Osteoblast (primary cell): ENCODE results near the gene RNASEL. TPM values are rescaled to one million over a fixed set of nuclear protein-coding genes. Genes with fewer than 3 reads are reported as not detected.

Experiments
- DNase-seq: peaks from one replicate; pipeline ENCODE4 v3.0.0; 2011; ENCODE audit warnings: low spot score, mixed read lengths; ENCODE audit not compliant: insufficient read length; ENCODE audit errors: missing footprints
- H2AFZ ChIP-seq: 2 replicates; pipeline ENCODE4 v1.6.0; 2011; ENCODE audit warnings: mild to moderate bottlenecking, low read length
- H3K27ac ChIP-seq: 2 replicates; pipeline ENCODE4 v1.5.1; 2011; ENCODE audit warnings: mild to moderate bottlenecking, low read depth, low read length, moderate library complexity
- H3K27me3 ChIP-seq: 2 replicates; pipeline ENCODE4 v1.6.0; 2012; ENCODE audit warnings: mild to moderate bottlenecking, control low read depth, inconsistent platforms, low read length, moderate library complexity; ENCODE audit not compliant: insufficient read depth
- H3K36me3 ChIP-seq: 2 replicates; pipeline ENCODE4 v1.5.1; 2011; ENCODE audit warnings: mild to moderate bottlenecking, low read length, control low read depth, moderate library complexity; ENCODE audit not compliant: insufficient read depth
- H3K4me1 ChIP-seq: 2 replicates; pipeline ENCODE4 v1.5.1; 2011; ENCODE audit warnings: mild to moderate bottlenecking, low read length, control low read depth, moderate library complexity; ENCODE audit not compliant: insufficient read depth
- H3K4me2 ChIP-seq: 2 replicates; pipeline ENCODE4 v1.6.0; 2011; ENCODE audit warnings: mild to moderate bottlenecking, low read length; ENCODE audit not compliant: insufficient read depth
- H3K4me3 ChIP-seq: fragments of 200-600 bp; sonication (generic); 3 replicates; pipeline ENCODE4 v1.5.1; 2012; ENCODE audit warnings: mild to moderate bottlenecking, low read length, inconsistent platforms; ENCODE audit not compliant: insufficient read depth
- H3K79me2 ChIP-seq: 2 replicates; pipeline ENCODE4 v1.6.0; 2012; ENCODE audit warnings: mild to moderate bottlenecking, low read length, control low read depth, inconsistent platforms; ENCODE audit not compliant: insufficient read depth
- H3K9me3 ChIP-seq: 2 replicates; pipeline ENCODE4 v1.5.1; 2011; ENCODE audit warnings: low read depth, low read length, control low read depth
- H4K20me1 ChIP-seq: 2 replicates; pipeline ENCODE4 v1.6.0; 2012; ENCODE audit warnings: mild to moderate bottlenecking, low read length, control low read depth; ENCODE audit not compliant: insufficient read depth
- total RNA-seq: library from RNA; depleted of rRNA; stranded (reverse); fragments of >200 nt; gene quantifications from 2 replicates; pipeline ENCODE4 v1.2.3, GENCODE V29; 2012
- TF ChIP-seq, protein P1 (sequence below): IDR thresholded peaks from 2 replicates; pipeline ENCODE4 v1.5.1; 2011; ENCODE audit warnings: mild to moderate bottlenecking, low read depth, low read length, moderate library complexity; ENCODE audit errors: extremely low read depth

RNASEL gene
- total RNA-seq, 1 donor: 7.2 TPM

DNA sequence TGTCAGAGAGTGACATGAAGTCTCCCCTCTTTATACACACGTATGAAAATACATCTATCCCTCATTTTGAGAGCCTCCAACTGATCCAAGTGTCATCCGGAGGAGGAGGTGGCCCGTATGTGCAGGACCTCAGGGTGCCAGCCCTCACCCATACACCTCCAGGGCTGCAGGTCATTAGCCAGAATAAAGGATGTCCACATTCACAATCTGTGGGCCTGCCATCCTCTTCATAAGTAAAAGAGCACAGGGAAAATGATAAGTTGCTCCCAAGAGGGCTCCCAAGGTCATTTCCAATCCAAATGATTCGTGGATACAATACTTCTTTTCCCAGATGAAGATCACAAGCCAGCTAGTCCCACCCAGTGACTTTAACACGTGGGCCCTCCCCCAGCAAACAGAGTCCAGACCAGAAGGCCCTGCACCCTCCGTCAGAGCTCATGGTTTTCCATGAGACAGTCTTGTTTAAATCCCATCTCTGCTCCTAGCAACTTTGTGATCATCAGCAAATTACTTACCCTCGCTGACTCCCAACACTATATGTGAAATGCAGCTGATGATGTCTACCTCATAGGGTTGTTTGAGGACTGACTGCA lies 28.6 kb downstream of the RNASEL start:
- no peak overlapping the region for H3K27ac ChIP-seq
- no peak overlapping the region for H2AFZ ChIP-seq
- DNase-seq: no peak
- TF ChIP-seq, protein P1, sequence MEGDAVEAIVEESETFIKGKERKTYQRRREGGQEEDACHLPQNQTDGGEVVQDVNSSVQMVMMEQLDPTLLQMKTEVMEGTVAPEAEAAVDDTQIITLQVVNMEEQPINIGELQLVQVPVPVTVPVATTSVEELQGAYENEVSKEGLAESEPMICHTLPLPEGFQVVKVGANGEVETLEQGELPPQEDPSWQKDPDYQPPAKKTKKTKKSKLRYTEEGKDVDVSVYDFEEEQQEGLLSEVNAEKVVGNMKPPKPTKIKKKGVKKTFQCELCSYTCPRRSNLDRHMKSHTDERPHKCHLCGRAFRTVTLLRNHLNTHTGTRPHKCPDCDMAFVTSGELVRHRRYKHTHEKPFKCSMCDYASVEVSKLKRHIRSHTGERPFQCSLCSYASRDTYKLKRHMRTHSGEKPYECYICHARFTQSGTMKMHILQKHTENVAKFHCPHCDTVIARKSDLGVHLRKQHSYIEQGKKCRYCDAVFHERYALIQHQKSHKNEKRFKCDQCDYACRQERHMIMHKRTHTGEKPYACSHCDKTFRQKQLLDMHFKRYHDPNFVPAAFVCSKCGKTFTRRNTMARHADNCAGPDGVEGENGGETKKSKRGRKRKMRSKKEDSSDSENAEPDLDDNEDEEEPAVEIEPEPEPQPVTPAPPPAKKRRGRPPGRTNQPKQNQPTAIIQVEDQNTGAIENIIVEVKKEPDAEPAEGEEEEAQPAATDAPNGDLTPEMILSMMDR: no peak
- H3K79me2 ChIP-seq: no peaks in the 10 kb centered on the region
- no peaks in the 10 kb centered on the region for H3K36me3 ChIP-seq
- no peaks in the 10 kb centered on the region for H3K9me3 ChIP-seq
- no peak overlapping the region for H3K4me3 ChIP-seq
- no peaks in the 10 kb centered on the region for H3K4me1 ChIP-seq
- H3K27me3 ChIP-seq: no peaks in the 10 kb centered on the region
- no peaks in the 10 kb centered on the region for H4K20me1 ChIP-seq
- no peak overlapping the region for H3K4me2 ChIP-seq

DNA sequence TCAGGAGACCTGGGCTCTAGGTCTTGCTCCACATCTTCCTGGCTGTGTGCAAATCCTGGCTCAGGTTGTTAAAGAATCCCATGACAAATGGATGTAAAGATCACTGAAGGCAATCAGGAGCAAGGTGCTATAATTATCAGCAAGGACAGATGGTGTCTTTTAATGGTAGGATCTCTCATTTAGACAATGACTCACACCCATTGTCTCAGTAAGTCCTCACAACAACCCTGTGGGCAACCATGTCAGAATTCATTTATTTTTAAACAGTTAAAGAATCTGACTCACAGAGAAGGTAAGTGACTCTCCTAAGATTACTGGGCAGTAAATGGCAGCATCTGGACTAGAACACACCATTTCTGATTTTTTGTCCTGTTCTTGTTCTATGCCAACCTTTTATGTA lies 32.8 kb downstream of the RNASEL start:
- no peaks in the 10 kb centered on the region for H3K27me3 ChIP-seq
- TF ChIP-seq, protein P1: no peak
- H3K36me3 ChIP-seq: no peaks in the 10 kb centered on the region
- H3K27ac ChIP-seq: no peak overlapping the region
- no peak overlapping the region for H3K4me3 ChIP-seq
- no peaks in the 10 kb centered on the region for H3K79me2 ChIP-seq
- H3K4me1 ChIP-seq: no peaks in the 10 kb centered on the region
- H4K20me1 ChIP-seq: no peaks in the 10 kb centered on the region
- H3K4me2 ChIP-seq: no peak overlapping the region
- no peak overlapping the region for H2AFZ ChIP-seq
- no peak for DNase-seq
- peaks cover 2% of the 10 kb centered on the region for H3K9me3 ChIP-seq

DNA sequence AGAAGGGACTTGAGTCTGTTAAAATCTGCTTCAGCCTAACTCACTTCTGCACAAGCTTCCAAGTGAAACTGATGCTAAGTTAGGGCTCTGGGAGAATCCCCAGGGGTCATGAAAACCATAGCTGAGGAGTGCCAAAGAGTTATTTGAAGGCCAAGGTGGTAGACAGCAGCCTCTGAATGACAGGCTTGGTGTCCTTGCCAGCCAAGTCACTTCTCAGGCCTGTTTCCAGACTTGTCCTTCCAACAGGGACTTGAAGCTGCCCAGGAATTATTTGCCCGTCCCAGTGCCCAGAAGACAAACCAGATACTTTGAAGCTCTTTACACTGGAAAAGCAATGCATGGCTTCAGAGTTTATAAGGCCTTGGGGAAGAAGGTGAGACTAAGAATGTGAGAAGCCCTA lies 33.6 kb downstream of the RNASEL start:
- Histone ChIP-seq H2AFZ (no peak overlapping the region), H3K79me2 (no peaks in the 10 kb centered on the region), H3K36me3 (no peaks in the 10 kb centered on the region), H4K20me1 (no peaks in the 10 kb centered on the region), H3K4me1 (no peaks in the 10 kb centered on the region), H3K27me3 (no peaks in the 10 kb centered on the region), H3K4me3 (no peak overlapping the region), H3K9me3 (peaks cover 2% of the 10 kb centered on the region), H3K4me2 (no peak overlapping the region), H3K27ac (no peak overlapping the region)
- no peak for DNase-seq
- TF ChIP-seq, protein P1: no peak

DNA sequence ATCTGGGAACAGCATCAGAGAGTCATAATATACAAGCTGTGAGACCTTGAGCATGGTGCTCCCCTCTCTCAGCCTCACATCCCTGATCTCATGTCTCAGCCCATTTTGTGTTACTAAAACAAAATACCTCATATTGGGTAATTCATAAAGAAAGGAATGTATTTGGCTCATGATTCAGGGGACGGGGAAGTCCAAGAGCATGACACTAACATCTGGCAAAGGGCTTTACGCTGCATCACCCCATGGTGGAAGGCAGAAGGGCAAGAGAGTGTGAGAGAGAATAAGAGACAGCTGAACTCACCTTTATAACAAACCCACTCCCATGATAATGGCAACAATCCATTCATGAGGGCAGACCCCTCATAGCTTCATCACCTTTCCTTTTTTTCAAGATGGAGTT lies 36.5 kb downstream of the RNASEL start:
- TF ChIP-seq, protein P1: no peak
- Histone ChIP-seq H3K4me3 (no peak overlapping the region), H2AFZ (no peak overlapping the region), H3K27ac (no peak overlapping the region), H4K20me1 (no peaks in the 10 kb centered on the region), H3K9me3 (peaks cover 2% of the 10 kb centered on the region), H3K36me3 (no peaks in the 10 kb centered on the region), H3K4me1 (no peaks in the 10 kb centered on the region), H3K27me3 (no peaks in the 10 kb centered on the region), H3K4me2 (no peak overlapping the region), H3K79me2 (no peaks in the 10 kb centered on the region)
- no peak for DNase-seq
